Uterus (tissue), 4 donors: ENCODE results near the gene RUFY3. TPM values are rescaled to one million over a fixed set of nuclear protein-coding genes. Genes with fewer than 3 reads are reported as not detected.

ENCODE experiments used
- DNase-seq, 2 donors: peaks; one replicate each; pipeline ENCODE4 v3.0.0-alpha.2; 2019 to 2020
- H3K27ac ChIP-seq, 2 donors: fragments of 200-600 bp; sonication (generic); 1 replicate in 1 of 2; 2 replicates in 1 of 2; pipeline ENCODE4 v1.5.1; 2016 to 2018
- H3K27me3 ChIP-seq, 2 donors: fragments of 200-600 bp; sonication (generic); one replicate each; pipeline ENCODE4 v1.5.1; 2018 to 2019; ENCODE audit warnings: control low read depth in 1 of 2
- H3K36me3 ChIP-seq, 2 donors: fragments of 200-600 bp; sonication (generic); one replicate each; pipeline ENCODE4 v1.5.1; 2019; ENCODE audit warnings: control low read depth in 1 of 2
- H3K4me1 ChIP-seq, 2 donors: fragments of 200-600 bp; sonication (generic); one replicate each; pipeline ENCODE4 v1.5.1; 2018 to 2019; ENCODE audit warnings: control low read depth in 1 of 2
- H3K4me3 ChIP-seq, 2 donors: fragments of 200-600 bp; sonication (generic); 1 replicate in 1 of 2; 2 replicates in 1 of 2; pipeline ENCODE4 v1.5.1; 2018 to 2019; ENCODE audit warnings: mild to moderate bottlenecking in 1 of 2
- H3K9me3 ChIP-seq, 2 donors: fragments of 200-600 bp; sonication (generic); one replicate each; pipeline ENCODE4 v1.5.1; 2019; ENCODE audit warnings: control low read depth in 1 of 2
- CTCF ChIP-seq, 4 experiments: fragments of 200-600 bp in 2 of 4; fragments of 450-650 bp in 2 of 4; sonication (generic) in 2 of 4; IDR thresholded peaks; one replicate each; pipeline ENCODE4 v1.5.1; 2016 to 2019; ENCODE audit warnings: antibody characterized with exemption in 4 of 4, mild to moderate bottlenecking in 2 of 4, moderate library complexity in 1 of 4
- POLR2A ChIP-seq, 2 donors: fragments of 450-650 bp; IDR thresholded peaks; one replicate each; pipeline ENCODE4 v1.6.1; 2016; ENCODE audit warnings: antibody characterized with exemption in 2 of 2, mild to moderate bottlenecking in 1 of 2, moderate library complexity in 1 of 2
- intact Hi-C: fragments of 100-400 bp; cut with DNase I; formaldehyde crosslinking; loops from one replicate; pipeline ENCODE4 v1.15.1; 2023; ENCODE audit warnings: low total_unique reads
- total RNA-seq, 4 donors: library from RNA; depleted of rRNA in 3 of 4; stranded (reverse); fragments of >200 nt in 3 of 4; gene quantifications; one replicate each; pipeline versions ENCODE4 v1.1.0 to v1.2.4, GENCODE V29; 2014 to 2023
- donor health status: DM: yes; HTN: yes; CAD: no.

Gene RUFY3
- total RNA-seq, 4 donors from 2014 or later, result 25.4 to 137 (median 75.9) TPM

GRCh38 chr4:70818173-70818855, 96.5 kb downstream of the RUFY3 start:
- H3K27ac ChIP-seq, result no peak overlapping the region
- H3K4me1 ChIP-seq, result no peaks in the 10 kb centered on the region
- no peak for DNase-seq
- H3K4me3 ChIP-seq, result no peak overlapping the region
- no peaks in the 10 kb centered on the region for H3K27me3 ChIP-seq
- H3K9me3 ChIP-seq, result no peaks in the 10 kb centered on the region
- intact Hi-C loops, result no loop called here
- no peaks in the 10 kb centered on the region for H3K36me3 ChIP-seq
- no peak for TF ChIP-seq POLR2A (IDR thresholded peaks at IDR 0.05)
- TF ChIP-seq CTCF (IDR thresholded peaks at IDR 0.05), result no peak

- Histone ChIP-seq H3K4me1 (no peaks in the 10 kb centered on the region), H3K36me3 (no peaks in the 10 kb centered on the region), H3K4me3 (no peak overlapping the region)
Measured at GRCh38 chr4:70818921-70819320, 97.2 kb downstream of the RUFY3 start.

GRCh38 chr4:70829015-70829414, 107.3 kb downstream of the RUFY3 start:
- H3K36me3 ChIP-seq, result no peaks in the 10 kb centered on the region
- intact Hi-C loops, result no loop called here
- no peaks in the 10 kb centered on the region for H3K27me3 ChIP-seq

More at GRCh38 chr4:70818921-70819320, 97.2 kb downstream of the RUFY3 start:
- Histone ChIP-seq H3K9me3 (no peaks in the 10 kb centered on the region), H3K27me3 (no peaks in the 10 kb centered on the region), H3K27ac (no peak overlapping the region)
- intact Hi-C loops, result no loop called here
- DNase-seq, result no peak
- TF ChIP-seq CTCF (IDR thresholded peaks at IDR 0.05) (no peak), POLR2A (IDR thresholded peaks at IDR 0.05) (no peak)

GRCh38 chr4:70829492-70829891, 107.7 kb downstream of the RUFY3 start:
- intact Hi-C loops, result no loop called here

More at GRCh38 chr4:70829015-70829414, 107.3 kb downstream of the RUFY3 start:
- Histone ChIP-seq H3K4me3 (no peak overlapping the region), H3K27ac (no peak overlapping the region), H3K4me1 (no peaks in the 10 kb centered on the region), H3K9me3 (no peaks in the 10 kb centered on the region)
- TF ChIP-seq POLR2A (IDR thresholded peaks at IDR 0.05) (no peak), CTCF (IDR thresholded peaks at IDR 0.05) (no peak)
- DNase-seq, result no peak

More at GRCh38 chr4:70829492-70829891, 107.7 kb downstream of the RUFY3 start:
- Histone ChIP-seq H3K27ac (no peak overlapping the region), H3K9me3 (no peaks in the 10 kb centered on the region), H3K36me3 (no peaks in the 10 kb centered on the region), H3K27me3 (no peaks in the 10 kb centered on the region), H3K4me3 (no peak overlapping the region), H3K4me1 (no peaks in the 10 kb centered on the region)
- DNase-seq, result no peak
- no peak for TF ChIP-seq POLR2A (IDR thresholded peaks at IDR 0.05)
- TF ChIP-seq CTCF (IDR thresholded peaks at IDR 0.05), result no peak
